Common myeloid progenitor, CD34-positive (primary cell): ENCODE measurements around the gene RAE1.

Experiments used
- CTCF ChIA-PET: fragments of 350-600 bp; sonication (Branson Sonifier 250); formaldehyde crosslinking; loops from one replicate; lab custom pipeline; 2021; ENCODE audit warnings: antibody characterized with exemption; lab: Charles Lee
- POLR2A ChIA-PET: fragments of 350-600 bp; sonication (Branson Sonifier 250); formaldehyde crosslinking; loops from one replicate; lab custom pipeline; 2021; ENCODE audit warnings: antibody characterized with exemption; lab: Charles Lee
- DNase-seq, 3 donors: peaks; one replicate each; pipeline versions ENCODE4 v3.0.0 to v3.0.0-alpha.2; 2013
- H3K27ac ChIP-seq, 2 experiments: 1 replicate in 1 of 2; 2 replicates in 1 of 2; pipeline ENCODE4 v1.7.0; 2013; ENCODE audit warnings: inconsistent platforms in 2 of 2, low read length in 2 of 2, mild to moderate bottlenecking in 2 of 2, low read depth in 1 of 2, moderate library complexity in 1 of 2; ENCODE audit not compliant: severe bottlenecking in 2 of 2, insufficient read depth in 1 of 2, poor library complexity in 1 of 2
- H3K27me3 ChIP-seq, 5 experiments: replicated peaks in 2 of 5; 1 replicate in 3 of 5; 2 replicates in 2 of 5; pipeline versions ENCODE4 v1.6.1 to v1.7.0; 2013; ENCODE audit warnings: low read length in 4 of 5, mild to moderate bottlenecking in 2 of 5, moderate library complexity in 2 of 5, inconsistent platforms in 1 of 5; ENCODE audit not compliant: insufficient read depth in 5 of 5, control insufficient read depth in 4 of 5
- H3K36me3 ChIP-seq, 4 experiments: 1 replicate in 2 of 4; 2 replicates in 2 of 4; pipeline versions ENCODE4 v1.6.1 to v1.7.0; 2013; ENCODE audit warnings: low read length in 3 of 4, control low read depth in 1 of 4, mild to moderate bottlenecking in 1 of 4; ENCODE audit not compliant: control insufficient read depth in 4 of 4, insufficient read depth in 4 of 4
- H3K4me1 ChIP-seq, 4 experiments: 1 replicate in 3 of 4; 2 replicates in 1 of 4; pipeline versions ENCODE4 v1.6.1 to v1.7.1; 2013; ENCODE audit warnings: low read length in 3 of 4, mild to moderate bottlenecking in 3 of 4, control low read depth in 1 of 4, inconsistent platforms in 1 of 4, moderate library complexity in 1 of 4; ENCODE audit not compliant: control insufficient read depth in 4 of 4, insufficient read depth in 4 of 4; ENCODE audit errors: control extremely low read depth in 1 of 4
- H3K4me3 ChIP-seq, 7 experiments: 1 replicate in 4 of 7; 2 replicates in 3 of 7; pipeline versions ENCODE4 v1.5.1 to v1.7.0; 2013; ENCODE audit warnings: mild to moderate bottlenecking in 7 of 7, low read length in 6 of 7, moderate library complexity in 6 of 7, inconsistent platforms in 2 of 7, low read depth in 2 of 7, control low read depth in 1 of 7; ENCODE audit not compliant: insufficient read depth in 4 of 7, control insufficient read depth in 1 of 7; ENCODE audit errors: extremely low read depth in 1 of 7
- H3K9me3 ChIP-seq, 5 experiments: 1 replicate in 4 of 5; 2 replicates in 1 of 5; pipeline versions ENCODE4 v1.6.1 to v1.7.1; 2013; ENCODE audit warnings: low read length in 4 of 5, mild to moderate bottlenecking in 2 of 5, inconsistent platforms in 1 of 5, low read depth in 1 of 5, moderate library complexity in 1 of 5; ENCODE audit not compliant: control insufficient read depth in 4 of 5, insufficient read depth in 2 of 5; ENCODE audit errors: control extremely low read depth in 1 of 5
- WGBS: methylation state at CpG from one replicate; pipeline ENCODE4 v1.1.5; 2013; ENCODE audit not compliant: insufficient coverage; 5-methylcytosine and 5-hydroxymethylcytosine counted together

RAE1 gene

DNA sequence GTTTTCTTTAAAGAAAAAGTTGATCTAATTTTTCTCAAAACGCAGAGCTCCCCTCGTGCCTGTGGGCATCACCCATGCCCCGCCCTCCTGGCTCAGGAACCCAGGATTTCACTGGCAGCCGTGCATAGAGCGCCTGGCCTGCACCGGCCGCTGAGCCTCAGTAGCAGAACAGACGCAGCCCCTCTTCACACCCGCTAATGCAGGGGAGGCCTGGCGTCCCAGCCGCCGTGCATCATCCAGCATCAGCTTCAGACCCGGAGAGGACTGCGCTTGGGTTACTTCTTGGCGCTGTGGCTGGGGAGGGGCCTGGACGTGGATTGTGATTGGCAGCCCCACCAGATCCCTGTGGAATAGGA lies 58.2 kb downstream of the RAE1 start:
- Histone ChIP-seq H3K4me3 (no peak overlapping the region), H3K27ac (peak overlapping the region in 1 of 2 experiments; percentile 31), H3K27me3 (no peaks in the 10 kb centered on the region), H3K4me1 (peaks cover 0 to 20% (median 6%) of the 10 kb centered on the region in 4 experiments), H3K9me3 (no peaks in the 10 kb centered on the region), H3K36me3 (peaks cover 2 to 37% (median 18%) of the 10 kb centered on the region in 4 experiments)
- whole genome bisulfite sequencing = 92% methylated on average over 16 of the region's 16 CpGs
- DNase-seq = peak in 1 of 3 donors; percentile 45
- ChIA-PET CTCF (interaction anchor here (0.6 to 1.8 kb wide), 8 partner anchors 9 to 90 kb away, joined by 3 to 8 read pairs (median 4); no protein-coding TSS in a partner anchor), POLR2A (interaction anchor here (0.7 to 0.9 kb wide), 3 partner anchors 11 to 41 kb away, joined by 3 to 5 read pairs (median 4); no protein-coding TSS in a partner anchor)

DNA sequence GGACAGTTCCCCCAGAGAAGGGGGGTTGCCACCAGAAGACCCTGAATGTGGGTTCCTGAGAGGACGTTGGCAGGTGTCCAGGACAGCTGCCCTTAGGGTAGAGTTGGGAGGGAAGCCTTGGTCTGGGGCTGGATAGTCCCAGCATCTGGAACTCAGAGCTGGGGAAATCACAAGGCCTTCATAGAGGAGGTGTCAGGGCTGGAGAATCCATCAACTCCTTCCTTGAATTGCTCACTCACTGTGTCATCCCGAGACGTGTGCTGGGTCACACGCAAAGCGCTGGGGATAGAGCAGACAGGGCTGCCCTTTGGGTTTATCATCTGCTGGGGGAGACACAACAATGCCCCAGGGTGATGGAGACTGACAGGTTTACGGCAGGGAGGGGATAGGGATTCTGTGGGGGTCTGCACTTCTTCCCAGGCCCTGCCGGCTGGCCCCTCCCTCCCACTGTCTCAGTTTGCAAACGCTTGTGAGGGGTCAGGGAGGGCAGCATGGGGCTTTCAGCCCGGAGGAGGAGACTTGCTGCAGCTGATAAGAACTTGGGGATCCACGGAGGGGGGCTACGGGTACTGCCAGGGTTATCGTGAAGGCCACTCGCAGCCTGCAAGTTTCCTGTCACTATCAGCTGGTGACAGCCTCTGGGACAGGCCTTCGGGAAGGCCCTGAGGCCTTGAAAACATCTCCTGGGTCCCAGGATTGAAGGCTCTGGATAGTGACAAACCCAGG lies 58.8 kb downstream of the RAE1 start:
- CTCF ChIA-PET = interaction anchor here (1.1 to 1.8 kb wide), 6 partner anchors 9 to 89 kb away, joined by 3 to 8 read pairs (median 6); no protein-coding TSS in a partner anchor
- Histone ChIP-seq H3K4me3 (no peak overlapping the region), H3K27me3 (no peaks in the 10 kb centered on the region), H3K4me1 (peaks cover 0 to 22% (median 7%) of the 10 kb centered on the region in 4 experiments), H3K36me3 (peaks cover 2 to 31% (median 16%) of the 10 kb centered on the region in 4 experiments), H3K27ac (peak overlapping the region in 1 of 2 experiments; percentile 31), H3K9me3 (no peaks in the 10 kb centered on the region)
- POLR2A ChIA-PET = interaction anchor here (0.9 kb wide), 2 partner anchors 12 to 17 kb away, joined by 3 to 5 read pairs; no protein-coding TSS in a partner anchor
- peak; percentile 76 to 91 (median 82) for DNase-seq
- WGBS = 40% methylated on average over 9 of the region's 14 CpGs

DNA sequence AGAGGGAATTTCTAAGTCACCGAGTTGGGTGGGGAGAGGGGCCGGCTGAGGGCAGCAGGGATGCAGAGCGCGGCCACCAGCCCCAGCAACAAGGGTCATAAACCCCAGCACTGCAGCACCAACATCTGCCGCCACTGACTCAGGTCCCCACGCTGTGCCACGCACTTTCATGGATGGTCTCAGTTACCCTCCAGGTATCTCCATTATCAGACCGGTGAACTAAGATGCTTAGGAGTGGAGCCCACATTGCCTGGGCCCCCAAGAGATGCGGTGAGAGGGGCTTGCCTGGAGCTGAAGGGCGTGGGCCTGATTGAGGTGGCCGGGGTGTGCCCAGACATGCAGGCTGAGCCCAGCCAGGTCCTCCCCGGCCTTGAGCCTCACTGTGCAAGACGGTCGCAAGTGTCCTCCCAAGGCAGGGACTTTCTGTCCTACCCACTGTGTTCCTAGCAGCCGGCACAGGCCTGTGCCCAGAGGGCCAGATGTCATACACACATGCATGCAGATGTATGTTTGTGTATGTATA lies 59.4 kb downstream of the RAE1 start:
- Histone ChIP-seq H3K36me3 (peaks cover 2 to 26% (median 16%) of the 10 kb centered on the region in 4 experiments), H3K27me3 (no peaks in the 10 kb centered on the region), H3K27ac (no peak overlapping the region), H3K9me3 (no peaks in the 10 kb centered on the region), H3K4me1 (peaks cover 0 to 27% (median 9%) of the 10 kb centered on the region in 4 experiments), H3K4me3 (no peak overlapping the region)
- WGBS = 79% methylated on average over 7 of the region's 15 CpGs
- no peak for DNase-seq
- ChIA-PET POLR2A (interaction anchor here (0.9 kb wide), 2 partner anchors 13 to 18 kb away, joined by 3 to 5 read pairs; no protein-coding TSS in a partner anchor), CTCF (interaction anchor here (1.5 to 1.8 kb wide), 3 partner anchors 8 to 89 kb away, joined by 5 to 7 read pairs (median 6); no protein-coding TSS in a partner anchor)

DNA sequence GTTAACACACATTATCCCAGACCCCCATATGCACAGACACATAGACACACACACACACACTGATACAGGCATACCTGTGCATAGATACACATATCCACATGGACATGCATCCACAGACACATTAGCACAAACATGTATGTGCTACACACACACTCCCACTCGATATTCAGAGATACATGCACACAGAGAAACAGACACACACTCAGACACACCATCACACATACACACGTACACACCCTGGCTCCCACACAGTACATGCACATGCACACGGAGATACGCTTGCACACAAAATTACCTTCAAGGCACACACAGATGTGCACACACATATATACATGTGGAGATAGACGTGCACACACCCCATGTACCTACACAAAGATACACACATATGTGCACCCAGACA lies 59.9 kb downstream of the RAE1 start:
- CTCF ChIA-PET = no interaction called here
- WGBS = 96% methylated on average over 5 of the region's 5 CpGs
- H3K27me3 ChIP-seq = no peaks in the 10 kb centered on the region
- no peak for DNase-seq
- H3K4me1 ChIP-seq = peaks cover 0 to 27% (median 9%) of the 10 kb centered on the region in 4 experiments
- H3K4me3 ChIP-seq = no peak overlapping the region
- H3K27ac ChIP-seq = no peak overlapping the region
- H3K9me3 ChIP-seq = no peaks in the 10 kb centered on the region
- POLR2A ChIA-PET = no interaction called here
- H3K36me3 ChIP-seq = peaks cover 2 to 24% (median 15%) of the 10 kb centered on the region in 4 experiments

DNA sequence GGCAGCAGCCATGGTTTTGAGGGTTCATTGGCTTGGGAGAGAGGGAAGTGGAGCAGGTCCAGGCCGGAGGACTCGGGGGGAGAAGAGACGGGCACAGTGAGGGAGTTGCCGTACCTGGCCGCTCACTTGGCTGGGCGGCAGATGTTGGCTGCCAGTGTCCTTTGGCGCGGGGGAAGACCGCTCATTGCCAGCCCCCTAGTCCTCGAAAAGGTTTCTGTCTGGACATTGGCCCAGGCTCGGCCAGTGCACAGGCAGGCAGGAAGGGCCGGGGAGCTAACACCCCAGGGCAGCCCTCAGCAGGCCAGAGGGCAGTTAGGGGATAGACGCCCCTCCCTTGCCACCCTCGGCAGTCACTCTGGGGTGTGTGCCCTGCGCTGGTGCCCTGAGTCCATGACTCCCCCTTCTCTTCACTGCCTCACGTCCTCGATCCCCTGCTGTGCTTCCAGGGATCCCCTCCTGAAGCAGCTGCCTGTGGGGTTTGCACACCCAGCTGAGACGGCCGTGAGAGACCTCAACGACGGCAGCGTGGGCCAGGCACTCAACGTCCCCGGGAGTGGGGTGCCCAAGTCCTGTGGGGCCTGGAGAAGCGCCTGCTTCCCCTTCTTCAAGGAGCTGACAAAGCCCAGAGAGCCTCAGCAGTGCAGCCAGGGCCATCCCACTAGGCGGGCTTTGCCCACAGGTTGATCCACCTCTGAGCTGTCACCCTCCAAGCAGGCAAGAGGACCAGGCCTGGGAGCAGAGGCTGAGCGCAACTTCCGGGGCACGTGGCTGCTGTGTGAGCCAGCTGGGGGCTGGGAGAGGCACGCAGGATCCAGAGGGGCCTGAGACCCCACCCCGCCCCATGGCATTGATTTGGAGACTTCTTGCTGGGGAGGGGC lies 60.6 kb downstream of the RAE1 start:
- Histone ChIP-seq H3K4me3 (no peak overlapping the region), H3K9me3 (no peaks in the 10 kb centered on the region), H3K27me3 (no peaks in the 10 kb centered on the region), H3K4me1 (peaks cover 0 to 27% (median 9%) of the 10 kb centered on the region in 4 experiments), H3K36me3 (peaks cover 2 to 19% (median 11%) of the 10 kb centered on the region in 4 experiments), H3K27ac (no peak overlapping the region)
- ChIA-PET POLR2A (interaction anchor here (0.6 kb wide), 1 partner anchor 65 kb away, joined by 3 read pairs; no protein-coding TSS in a partner anchor), CTCF (interaction anchor here (1.2 to 2.0 kb wide), 6 partner anchors 7 to 46 kb away, joined by 3 to 12 read pairs (median 5); no protein-coding TSS in a partner anchor)
- no peak for DNase-seq
- WGBS = 98% methylated on average over 29 of the region's 31 CpGs

DNA sequence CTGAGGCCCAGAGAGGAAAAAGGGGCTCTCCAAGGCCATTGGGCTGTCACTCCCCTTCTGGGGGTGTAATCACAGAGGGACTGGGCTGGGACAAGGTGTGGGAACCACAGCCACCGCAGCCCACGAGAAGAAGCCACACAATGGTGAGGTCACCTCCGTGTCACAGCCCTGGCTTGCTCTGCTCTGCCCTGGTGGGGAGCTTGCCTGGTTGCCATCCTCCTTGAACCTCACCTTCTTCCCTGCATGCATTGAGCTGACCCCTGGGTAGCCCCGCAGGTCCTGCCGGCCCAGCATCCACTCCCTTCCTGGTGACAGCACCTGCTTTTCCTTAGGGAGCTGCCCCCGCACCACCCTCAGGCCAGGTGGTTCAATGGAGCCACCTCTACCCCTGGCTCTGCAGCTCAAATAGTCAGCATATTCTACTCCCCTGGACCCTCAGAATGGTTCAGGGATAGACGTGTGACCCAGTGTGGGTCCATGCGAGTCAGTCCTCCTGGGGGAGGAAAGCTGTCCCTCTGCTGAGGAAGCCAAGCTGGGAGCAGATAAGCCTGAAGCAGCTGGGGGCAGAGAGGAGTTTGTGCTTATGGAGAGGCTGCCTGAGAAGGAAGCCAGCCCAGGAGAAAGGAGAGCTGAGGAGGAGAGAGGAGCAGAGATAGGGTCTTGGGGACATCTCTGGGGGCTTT lies 61.4 kb downstream of the RAE1 start:
- 87% methylated on average over 7 of the region's 8 CpGs for WGBS
- ChIA-PET POLR2A (interaction anchor here (0.6 to 1.1 kb wide), 3 partner anchors 11 to 64 kb away, joined by 3 read pairs; no protein-coding TSS in a partner anchor), CTCF (interaction anchor here (0.9 to 2.0 kb wide), 14 partner anchors 8 to 87 kb away, joined by 3 to 12 read pairs (median 4); no protein-coding TSS in a partner anchor)
- H3K27ac ChIP-seq = no peak overlapping the region
- peak in 1 of 3 donors; percentile 24 for DNase-seq
- H3K4me1 ChIP-seq = peaks cover 0 to 27% (median 9%) of the 10 kb centered on the region in 4 experiments
- H3K27me3 ChIP-seq = no peaks in the 10 kb centered on the region
- H3K36me3 ChIP-seq = peaks cover 2 to 14% (median 11%) of the 10 kb centered on the region in 4 experiments
- H3K4me3 ChIP-seq = no peak overlapping the region
- no peaks in the 10 kb centered on the region for H3K9me3 ChIP-seq
